Uterus (tissue), 4 donors: ENCODE results near the gene SNX33. TPM values are rescaled to one million over a fixed set of nuclear protein-coding genes. Genes with fewer than 3 reads are reported as not detected.
"Not testable (repeated sequence)": the region's sequence is repeated elsewhere in the genome, so short reads cannot be mapped to it uniquely, and the experiment has no call there.

ENCODE experiments used
- DNase-seq, 2 donors: peaks; one replicate each; pipeline ENCODE4 v3.0.0-alpha.2; 2019 to 2020
- H3K27ac ChIP-seq, 2 donors: fragments of 200-600 bp; sonication (generic); 1 replicate in 1 of 2; 2 replicates in 1 of 2; pipeline ENCODE4 v1.5.1; 2016 to 2018
- H3K27me3 ChIP-seq, 2 donors: fragments of 200-600 bp; sonication (generic); one replicate each; pipeline ENCODE4 v1.5.1; 2018 to 2019; ENCODE audit warnings: control low read depth in 1 of 2
- H3K36me3 ChIP-seq, 2 donors: fragments of 200-600 bp; sonication (generic); one replicate each; pipeline ENCODE4 v1.5.1; 2019; ENCODE audit warnings: control low read depth in 1 of 2
- H3K4me1 ChIP-seq, 2 donors: fragments of 200-600 bp; sonication (generic); one replicate each; pipeline ENCODE4 v1.5.1; 2018 to 2019; ENCODE audit warnings: control low read depth in 1 of 2
- H3K4me3 ChIP-seq, 2 donors: fragments of 200-600 bp; sonication (generic); 1 replicate in 1 of 2; 2 replicates in 1 of 2; pipeline ENCODE4 v1.5.1; 2018 to 2019; ENCODE audit warnings: mild to moderate bottlenecking in 1 of 2
- H3K9me3 ChIP-seq, 2 donors: fragments of 200-600 bp; sonication (generic); one replicate each; pipeline ENCODE4 v1.5.1; 2019; ENCODE audit warnings: control low read depth in 1 of 2
- CTCF ChIP-seq, 4 experiments: fragments of 200-600 bp in 2 of 4; fragments of 450-650 bp in 2 of 4; sonication (generic) in 2 of 4; IDR thresholded peaks; one replicate each; pipeline ENCODE4 v1.5.1; 2016 to 2019; ENCODE audit warnings: antibody characterized with exemption in 4 of 4, mild to moderate bottlenecking in 2 of 4, moderate library complexity in 1 of 4
- POLR2A ChIP-seq, 2 donors: fragments of 450-650 bp; IDR thresholded peaks; one replicate each; pipeline ENCODE4 v1.6.1; 2016; ENCODE audit warnings: antibody characterized with exemption in 2 of 2, mild to moderate bottlenecking in 1 of 2, moderate library complexity in 1 of 2
- intact Hi-C: fragments of 100-400 bp; cut with DNase I; formaldehyde crosslinking; loops from one replicate; pipeline ENCODE4 v1.15.1; 2023; ENCODE audit warnings: low total_unique reads
- total RNA-seq, 4 donors: library from RNA; depleted of rRNA in 3 of 4; stranded (reverse); fragments of >200 nt in 3 of 4; gene quantifications; one replicate each; pipeline versions ENCODE4 v1.1.0 to v1.2.4, GENCODE V29; 2014 to 2023
- donor health status: DM: yes; HTN: yes; CAD: no.

SNX33 gene
- total RNA-seq, 4 donors from 2014 or later, result 8.7 to 43.6 (median 28.2) TPM

- no peak for DNase-seq
- no peaks in the 10 kb centered on the region for H3K27me3 ChIP-seq
- H3K9me3 ChIP-seq, result no peaks in the 10 kb centered on the region
- no peaks in the 10 kb centered on the region for H3K4me1 ChIP-seq
- intact Hi-C loops, result no loop called here
- no peak for TF ChIP-seq CTCF (IDR thresholded peaks at IDR 0.05)
- TF ChIP-seq POLR2A (IDR thresholded peaks at IDR 0.05), result no peak
- H3K36me3 ChIP-seq, result no peaks in the 10 kb centered on the region
- no peak overlapping the region for H3K27ac ChIP-seq
- no peak overlapping the region for H3K4me3 ChIP-seq
Measured at GRCh38 chr15:75687486-75688277, 40.0 kb downstream of the SNX33 start.

DNA sequence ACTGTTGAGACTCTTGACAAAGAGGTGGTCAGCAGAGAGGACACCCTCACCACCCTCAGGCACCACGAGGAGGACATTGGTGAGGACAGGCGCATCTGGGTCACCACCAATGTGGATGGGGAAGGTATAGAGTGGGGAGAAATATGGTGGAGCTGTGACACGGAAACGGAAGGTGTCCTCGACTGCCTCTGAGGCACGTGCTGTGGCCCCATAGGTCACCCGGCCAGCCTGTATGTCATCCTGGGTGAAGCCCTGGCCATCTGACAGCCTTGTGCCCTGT is 40.5 kb downstream of the SNX33 start:
- no peak for DNase-seq
- H3K4me3 ChIP-seq, result no peak overlapping the region
- H3K9me3 ChIP-seq, result no peaks in the 10 kb centered on the region
- H3K36me3 ChIP-seq, result no peaks in the 10 kb centered on the region
- no peak overlapping the region for H3K27ac ChIP-seq
- H3K27me3 ChIP-seq, result no peaks in the 10 kb centered on the region
- intact Hi-C loops, result no loop called here
- H3K4me1 ChIP-seq, result peaks cover 0 to 1% of the 10 kb centered on the region in 2 donors
- TF ChIP-seq POLR2A (IDR thresholded peaks at IDR 0.05), result no peak
- no peak for TF ChIP-seq CTCF (IDR thresholded peaks at IDR 0.05)

DNA sequence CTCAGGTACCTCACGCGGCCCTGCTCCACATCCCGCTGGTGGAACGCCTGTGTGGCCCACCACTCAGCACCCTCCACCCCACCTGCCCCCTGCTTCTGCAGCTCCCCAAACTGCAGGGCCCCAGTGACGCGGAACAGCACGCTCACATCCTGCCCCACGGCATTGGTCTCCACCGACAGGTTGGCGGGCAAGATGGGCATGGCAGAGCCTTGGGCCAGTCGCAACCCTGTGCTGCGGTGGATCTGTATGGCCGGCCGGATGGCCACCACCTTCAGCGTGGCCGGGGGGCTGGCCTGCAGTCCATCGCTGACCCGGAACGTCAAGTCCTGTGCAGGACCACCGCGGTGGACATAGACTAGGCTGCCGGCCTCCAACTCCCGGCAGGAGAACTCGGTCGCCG is 41.1 kb downstream of the SNX33 start:
- no peak overlapping the region for H3K4me3 ChIP-seq
- no peak for DNase-seq
- peaks cover 0 to 7% of the 10 kb centered on the region in 2 donors for H3K4me1 ChIP-seq
- H3K27ac ChIP-seq, result no peak overlapping the region
- intact Hi-C loops, result no loop called here
- H3K27me3 ChIP-seq, result no peaks in the 10 kb centered on the region
- H3K9me3 ChIP-seq, result no peaks in the 10 kb centered on the region
- no peaks in the 10 kb centered on the region for H3K36me3 ChIP-seq
- TF ChIP-seq POLR2A (IDR thresholded peaks at IDR 0.05) (no peak), CTCF (IDR thresholded peaks at IDR 0.05) (no peak)

DNA sequence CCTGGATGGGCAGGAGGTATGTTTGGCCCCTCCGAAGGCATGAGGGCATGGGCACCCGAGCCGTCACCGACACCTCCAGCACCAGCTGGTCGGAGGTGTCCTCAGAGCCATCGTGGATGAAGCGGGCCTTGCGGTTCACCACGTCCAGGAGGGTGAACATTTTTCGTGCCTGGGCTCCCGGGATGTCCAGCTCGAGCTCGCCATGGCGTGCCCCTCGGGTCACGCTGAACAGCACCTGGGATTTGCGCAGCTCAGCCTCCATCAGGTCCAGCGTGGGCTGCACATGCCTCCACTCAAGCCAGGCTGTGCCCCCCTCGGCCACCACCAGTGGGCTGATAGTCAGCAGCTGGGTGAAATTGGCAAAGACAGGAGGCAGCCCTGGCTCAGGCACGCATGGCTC is 41.7 kb downstream of the SNX33 start:
- intact Hi-C loops, H3K27me3 ChIP-seq, H3K36me3 ChIP-seq, H3K9me3 ChIP-seq, H3K4me3 ChIP-seq, H3K27ac ChIP-seq, DNase-seq: not testable (repeated sequence)
- peaks cover 0 to 12% of the 10 kb centered on the region in 2 donors for H3K4me1 ChIP-seq

DNA sequence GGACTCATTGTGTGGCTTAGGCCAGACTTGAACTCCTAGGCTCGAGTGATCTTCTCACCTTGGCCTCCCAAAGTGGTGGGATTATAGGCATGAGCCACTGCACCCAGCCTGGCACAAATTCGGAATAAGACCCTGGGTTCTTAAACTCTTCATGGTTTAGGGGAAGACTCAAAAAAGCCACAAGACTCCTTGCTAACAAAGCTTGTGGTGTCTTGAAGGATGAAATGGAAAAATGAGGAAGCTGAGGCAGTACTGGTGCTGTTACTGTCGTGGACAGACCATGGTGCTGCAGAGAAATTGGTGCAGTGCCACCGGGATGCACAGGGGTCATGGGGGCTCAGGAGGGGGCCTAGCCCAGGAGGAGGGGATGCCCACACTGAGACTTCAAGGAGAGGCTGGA is 44.6 kb downstream of the SNX33 start:
- H3K4me3 ChIP-seq, H3K27ac ChIP-seq, H3K9me3 ChIP-seq, H3K36me3 ChIP-seq, intact Hi-C loops, H3K27me3 ChIP-seq, DNase-seq: not testable (repeated sequence)
- H3K4me1 ChIP-seq, result peaks cover 0 to 40% of the 10 kb centered on the region in 2 donors

DNA sequence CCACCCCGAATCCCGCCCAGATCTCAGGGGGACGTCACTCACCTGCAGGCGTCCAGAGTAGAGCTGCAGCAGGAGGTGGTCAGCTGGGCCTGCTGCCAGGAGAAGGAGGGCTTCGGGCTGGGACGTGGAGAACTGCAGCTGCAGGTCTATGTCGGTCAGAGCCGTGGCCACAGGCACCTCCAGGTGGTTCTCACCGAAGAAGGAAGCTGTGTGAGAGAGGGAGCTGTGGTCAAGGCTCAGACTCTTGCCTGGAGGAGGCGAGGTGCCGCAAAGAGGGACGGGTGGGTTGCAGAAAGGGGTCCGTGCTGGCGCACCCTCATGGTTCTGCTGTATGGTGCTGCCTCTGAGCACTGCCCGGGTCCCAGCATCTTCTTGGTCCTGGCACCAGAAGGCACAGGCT is 45.3 kb downstream of the SNX33 start:
- peaks cover 0 to 43% of the 10 kb centered on the region in 2 donors for H3K4me1 ChIP-seq
- H3K9me3 ChIP-seq, DNase-seq, H3K36me3 ChIP-seq, H3K4me3 ChIP-seq, intact Hi-C loops, H3K27me3 ChIP-seq: not testable (repeated sequence)
- peak overlapping the region; percentile 91 to 92 for H3K27ac ChIP-seq
